Measurements from ENCODE around the gene GNE. TPM values are rescaled to one million over a fixed set of nuclear protein-coding genes. Genes with fewer than 3 reads are reported as not detected.
"Not testable (repeated sequence)": the region's sequence is repeated elsewhere in the genome, so short reads cannot be mapped to it uniquely, and the experiment has no call there.

GNE gene
- total RNA-seq, 4 donors from 2014 or later: 9.6 to 20.0 (median 14.9) TPM

DNA sequence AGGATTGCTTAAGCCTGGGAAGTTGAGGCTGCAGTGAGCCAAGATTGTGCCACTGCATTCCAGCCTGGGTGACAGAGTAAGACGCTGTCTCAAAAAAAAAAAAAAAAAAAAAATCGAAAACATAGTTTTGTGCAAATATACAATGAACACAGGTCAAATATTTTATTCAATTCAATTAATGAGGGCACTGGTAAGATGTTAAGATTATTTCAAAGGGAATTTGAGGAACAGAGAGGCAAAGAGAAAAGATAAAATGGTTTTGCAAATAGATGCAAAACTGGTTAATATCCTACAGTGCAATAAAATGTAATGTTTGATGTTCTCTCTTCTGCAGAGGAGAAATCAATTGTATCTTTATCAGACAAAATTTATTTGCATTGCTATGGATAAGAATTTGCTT, 39.5 kb upstream of the GNE start:
- H3K4me3 ChIP-seq: no peak overlapping the region
- no peaks in the 10 kb centered on the region for H3K27me3 ChIP-seq
- no peaks in the 10 kb centered on the region for H3K9me3 ChIP-seq
- no peak for DNase-seq (ENCODE audit: low spot score in 2 of 2)
- no peak overlapping the region for H3K27ac ChIP-seq
- no peaks in the 10 kb centered on the region for H3K36me3 ChIP-seq
- WGBS: 93% methylated on average over 2 of the region's 2 CpGs
- H3K4me1 ChIP-seq: no peaks in the 10 kb centered on the region
- TF ChIP-seq, protein P1, sequence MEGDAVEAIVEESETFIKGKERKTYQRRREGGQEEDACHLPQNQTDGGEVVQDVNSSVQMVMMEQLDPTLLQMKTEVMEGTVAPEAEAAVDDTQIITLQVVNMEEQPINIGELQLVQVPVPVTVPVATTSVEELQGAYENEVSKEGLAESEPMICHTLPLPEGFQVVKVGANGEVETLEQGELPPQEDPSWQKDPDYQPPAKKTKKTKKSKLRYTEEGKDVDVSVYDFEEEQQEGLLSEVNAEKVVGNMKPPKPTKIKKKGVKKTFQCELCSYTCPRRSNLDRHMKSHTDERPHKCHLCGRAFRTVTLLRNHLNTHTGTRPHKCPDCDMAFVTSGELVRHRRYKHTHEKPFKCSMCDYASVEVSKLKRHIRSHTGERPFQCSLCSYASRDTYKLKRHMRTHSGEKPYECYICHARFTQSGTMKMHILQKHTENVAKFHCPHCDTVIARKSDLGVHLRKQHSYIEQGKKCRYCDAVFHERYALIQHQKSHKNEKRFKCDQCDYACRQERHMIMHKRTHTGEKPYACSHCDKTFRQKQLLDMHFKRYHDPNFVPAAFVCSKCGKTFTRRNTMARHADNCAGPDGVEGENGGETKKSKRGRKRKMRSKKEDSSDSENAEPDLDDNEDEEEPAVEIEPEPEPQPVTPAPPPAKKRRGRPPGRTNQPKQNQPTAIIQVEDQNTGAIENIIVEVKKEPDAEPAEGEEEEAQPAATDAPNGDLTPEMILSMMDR (IDR thresholded peaks at IDR 0.05): no peak
- TF ChIP-seq POLR2AphosphoS5 (IDR thresholded peaks at IDR 0.05) (no peak), EP300 (IDR thresholded peaks at IDR 0.05) (no peak), POLR2A (IDR thresholded peaks at IDR 0.05) (no peak)

DNA sequence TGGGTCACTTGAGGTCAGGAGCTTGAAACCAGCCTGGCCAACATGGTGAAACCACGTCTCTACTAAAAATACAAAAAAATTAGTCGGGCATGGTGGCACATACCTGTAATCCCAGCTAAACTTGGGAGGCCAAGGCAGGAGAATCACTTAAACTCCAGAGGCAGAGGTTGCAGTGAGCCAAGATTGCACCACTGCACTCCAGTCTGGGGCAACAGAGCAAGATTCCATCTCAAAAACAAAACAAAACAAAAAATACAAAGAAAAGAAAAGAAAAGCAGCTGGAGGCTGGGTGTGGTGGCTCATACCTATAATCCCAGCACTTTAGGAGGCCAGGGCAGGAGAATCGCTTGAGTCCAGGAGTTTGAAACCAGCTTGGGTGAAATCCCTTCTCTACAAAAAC, 36.7 kb upstream of the GNE start:
- H3K27me3 ChIP-seq; H3K9me3 ChIP-seq; H3K4me3 ChIP-seq; H3K36me3 ChIP-seq; DNase-seq (ENCODE audit: low spot score in 2 of 2); H3K27ac ChIP-seq; H3K4me1 ChIP-seq: not testable (repeated sequence)
- 94% methylated on average over 3 of the region's 3 CpGs for WGBS

DNA sequence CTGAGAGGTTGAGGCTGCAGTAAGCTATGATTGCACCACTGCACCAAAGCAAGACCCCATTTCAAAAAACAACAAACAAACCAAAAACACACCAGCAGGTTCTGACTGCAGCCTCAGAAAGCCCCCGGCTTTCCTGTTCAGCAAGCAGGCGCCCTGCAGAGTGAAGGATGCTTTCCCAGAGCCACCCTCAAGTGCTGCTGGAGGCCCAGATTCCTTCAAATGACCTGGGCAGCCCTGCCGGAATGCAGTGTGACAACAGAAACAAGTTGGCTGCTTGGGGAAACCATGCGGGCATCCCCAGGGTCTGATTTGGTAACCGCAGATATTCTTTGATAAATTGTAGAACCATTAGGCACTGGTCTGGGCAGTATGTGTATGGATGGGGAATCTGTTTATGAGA, 35.7 kb upstream of the GNE start:
- Histone ChIP-seq H3K27ac (no peak overlapping the region), H3K4me3 (no peak overlapping the region), H3K27me3 (no peaks in the 10 kb centered on the region), H3K9me3 (no peaks in the 10 kb centered on the region), H3K4me1 (no peaks in the 10 kb centered on the region), H3K36me3 (no peaks in the 10 kb centered on the region)
- no peak for DNase-seq (ENCODE audit: low spot score in 2 of 2)
- WGBS: 91% methylated on average over 5 of the region's 5 CpGs
- TF ChIP-seq POLR2AphosphoS5 (IDR thresholded peaks at IDR 0.05): no peak
- no peak for TF ChIP-seq EP300 (IDR thresholded peaks at IDR 0.05)
- TF ChIP-seq POLR2A (IDR thresholded peaks at IDR 0.05): no peak
- TF ChIP-seq, protein P1 (IDR thresholded peaks at IDR 0.05): no peak

DNA sequence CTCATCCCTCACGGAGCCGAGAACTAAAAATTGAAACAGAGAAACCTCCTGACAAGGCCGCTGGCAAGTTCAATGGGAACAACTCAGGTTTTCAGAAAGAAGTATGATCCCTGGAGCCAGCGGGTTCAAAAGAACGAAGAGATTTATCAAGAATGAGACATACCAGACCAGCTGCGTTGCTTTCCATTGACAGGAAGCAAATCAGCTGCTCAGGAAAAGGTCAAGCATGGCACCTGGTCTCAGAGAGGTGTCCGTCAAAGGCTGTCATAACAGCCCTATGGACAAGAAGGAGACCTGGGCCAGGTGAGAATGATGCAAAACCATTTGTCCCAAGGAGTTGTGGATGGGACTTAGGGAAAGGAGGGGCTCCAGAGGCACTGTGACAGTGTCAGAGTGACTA, 34.9 kb upstream of the GNE start:
- TF ChIP-seq, protein P1 (IDR thresholded peaks at IDR 0.05): no peak
- TF ChIP-seq POLR2AphosphoS5 (IDR thresholded peaks at IDR 0.05) (no peak), EP300 (IDR thresholded peaks at IDR 0.05) (no peak), POLR2A (IDR thresholded peaks at IDR 0.05) (no peak)
- Histone ChIP-seq H3K27me3 (no peaks in the 10 kb centered on the region), H3K4me3 (no peak overlapping the region), H3K9me3 (no peaks in the 10 kb centered on the region), H3K4me1 (no peaks in the 10 kb centered on the region), H3K36me3 (no peaks in the 10 kb centered on the region), H3K27ac (no peak overlapping the region)
- WGBS: 86% methylated on average over 7 of the region's 7 CpGs
- DNase-seq (ENCODE audit: low spot score in 2 of 2): no peak

DNA sequence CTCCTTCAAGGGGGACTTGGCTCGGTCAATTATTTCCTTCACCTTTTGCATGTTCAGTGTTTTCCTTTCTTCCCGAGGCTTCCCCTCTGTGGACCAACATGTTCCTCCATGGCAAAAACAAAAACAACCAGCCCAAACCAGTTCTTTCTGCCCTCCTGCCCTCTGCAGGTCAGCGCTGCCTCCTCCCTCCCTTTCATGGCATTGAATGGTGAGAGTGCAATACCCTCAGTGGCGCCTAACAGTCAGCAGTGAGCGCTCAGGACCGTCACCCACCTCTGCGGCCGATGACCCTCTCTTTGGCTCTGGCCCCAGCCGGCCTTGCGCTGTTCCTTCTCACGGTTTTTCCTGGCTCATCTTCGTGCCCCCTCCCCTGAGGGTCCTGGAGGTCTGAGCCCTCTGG, 34.4 kb upstream of the GNE start:
- H3K9me3 ChIP-seq: no peaks in the 10 kb centered on the region
- no peaks in the 10 kb centered on the region for H3K27me3 ChIP-seq
- no peak for DNase-seq (ENCODE audit: low spot score in 2 of 2)
- no peaks in the 10 kb centered on the region for H3K36me3 ChIP-seq
- TF ChIP-seq, protein P1 (IDR thresholded peaks at IDR 0.05): no peak
- no peak for TF ChIP-seq POLR2A (IDR thresholded peaks at IDR 0.05)
- TF ChIP-seq POLR2AphosphoS5 (IDR thresholded peaks at IDR 0.05): no peak
- TF ChIP-seq EP300 (IDR thresholded peaks at IDR 0.05): no peak
- H3K27ac ChIP-seq: no peak overlapping the region
- no peaks in the 10 kb centered on the region for H3K4me1 ChIP-seq
- WGBS: 84% methylated on average over 12 of the region's 12 CpGs
- no peak overlapping the region for H3K4me3 ChIP-seq

DNA sequence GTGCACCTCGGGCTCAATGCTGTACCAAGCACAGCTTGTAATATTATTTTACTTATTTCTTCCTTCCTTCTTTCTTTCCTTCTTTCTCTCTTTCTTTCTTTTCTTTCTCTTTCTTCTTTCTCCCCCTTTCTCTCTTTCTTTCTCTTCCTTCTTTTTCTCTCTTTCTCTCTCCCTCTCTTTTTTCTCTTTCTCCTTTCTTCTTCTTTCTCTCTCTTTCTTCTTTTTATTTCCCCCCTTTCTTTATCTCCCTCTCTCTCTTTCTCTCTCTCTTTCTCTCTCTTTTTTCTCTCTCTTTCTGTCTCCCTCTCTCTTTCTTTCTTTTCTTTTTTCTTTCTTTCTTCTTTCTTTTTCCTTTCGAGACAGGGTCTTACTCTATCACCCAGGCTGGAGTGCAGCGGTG, 32.7 kb upstream of the GNE start:
- 94% methylated on average over 3 of the region's 3 CpGs for WGBS
- no peak for DNase-seq (ENCODE audit: low spot score in 2 of 2)
- no peaks in the 10 kb centered on the region for H3K4me1 ChIP-seq
- no peaks in the 10 kb centered on the region for H3K27me3 ChIP-seq
- no peaks in the 10 kb centered on the region for H3K36me3 ChIP-seq
- H3K9me3 ChIP-seq: no peaks in the 10 kb centered on the region
- TF ChIP-seq POLR2A (IDR thresholded peaks at IDR 0.05): no peak
- TF ChIP-seq POLR2AphosphoS5 (IDR thresholded peaks at IDR 0.05): no peak
- TF ChIP-seq, protein P1 (IDR thresholded peaks at IDR 0.05): no peak
- TF ChIP-seq EP300 (IDR thresholded peaks at IDR 0.05): no peak
- no peak overlapping the region for H3K27ac ChIP-seq
- H3K4me3 ChIP-seq: no peak overlapping the region

Data from suprapubic skin (tissue), 4 donors.